GM18517 (cell line): ENCODE data around the gene AGBL4.
"Not testable (repeated sequence)": the region's sequence is repeated elsewhere in the genome, so short reads cannot be mapped to it uniquely, and the experiment has no call there.

Experiments used
- ATAC-seq: cut with Tn5 transposase; IDR thresholded peaks from one replicate; pipeline ENCODE4 v1.9.1; 2021; ENCODE audit warnings: mild to moderate bottlenecking, moderate library complexity; ENCODE audit not compliant: unreplicated experiment

The AGBL4 gene

GRCh38 chr1:49448200-49448599, 575.6 kb downstream of the AGBL4 start:
- ATAC-seq = no peak

- ATAC-seq = no peak
These were observed 586.9 kb downstream of the AGBL4 start for GRCh38 chr1:49436865-49437264.

- no peak for ATAC-seq
These were observed 588.5 kb downstream of the AGBL4 start for GRCh38 chr1:49435291-49435690.

GRCh38 chr1:49424782-49425181, 599.0 kb downstream of the AGBL4 start:
- no peak for ATAC-seq

- ATAC-seq = no peak
These were observed 607.0 kb downstream of the AGBL4 start for GRCh38 chr1:49416758-49417157.

GRCh38 chr1:49408346-49408745, 615.4 kb downstream of the AGBL4 start:
- no peak for ATAC-seq

- ATAC-seq = no peak
These were observed 626.7 kb downstream of the AGBL4 start for GRCh38 chr1:49397086-49397485.

- no peak for ATAC-seq
These were observed 629.6 kb downstream of the AGBL4 start for GRCh38 chr1:49394200-49394599.

- no peak for ATAC-seq
These were observed 634.1 kb downstream of the AGBL4 start for GRCh38 chr1:49389699-49390098.

- no peak for ATAC-seq
These were observed 659.1 kb downstream of the AGBL4 start for GRCh38 chr1:49364676-49365075.

GRCh38 chr1:49363628-49364027, 660.1 kb downstream of the AGBL4 start:
- ATAC-seq = no peak

GRCh38 chr1:49358036-49358435, 665.7 kb downstream of the AGBL4 start:
- no peak for ATAC-seq

GRCh38 chr1:49356594-49356993, 667.2 kb downstream of the AGBL4 start:
- no peak for ATAC-seq

- ATAC-seq = no peak
These were observed 672.0 kb downstream of the AGBL4 start for GRCh38 chr1:49351768-49352167.

- ATAC-seq = no peak
These were observed 676.9 kb downstream of the AGBL4 start for GRCh38 chr1:49346767-49347349.

- ATAC-seq = no peak
These were observed 683.2 kb downstream of the AGBL4 start for GRCh38 chr1:49340576-49340975.

- ATAC-seq = no peak
These were observed 684.7 kb downstream of the AGBL4 start for GRCh38 chr1:49339043-49339442.

GRCh38 chr1:49337251-49337650, 686.5 kb downstream of the AGBL4 start:
- ATAC-seq = no peak

- no peak for ATAC-seq
These were observed 689.8 kb downstream of the AGBL4 start for GRCh38 chr1:49333906-49334305.

GRCh38 chr1:49331066-49331852, 692.5 kb downstream of the AGBL4 start:
- no peak for ATAC-seq

GRCh38 chr1:49323925-49324540, 699.7 kb downstream of the AGBL4 start:
- ATAC-seq = no peak

GRCh38 chr1:49320493-49320892, 703.3 kb downstream of the AGBL4 start:
- ATAC-seq = not testable (repeated sequence)
